Measurements from ENCODE around the gene CCDC188.
A peak's percentile ranks its signal among the peaks of the same experiment; 100 is the strongest.

CCDC188 gene

DNA sequence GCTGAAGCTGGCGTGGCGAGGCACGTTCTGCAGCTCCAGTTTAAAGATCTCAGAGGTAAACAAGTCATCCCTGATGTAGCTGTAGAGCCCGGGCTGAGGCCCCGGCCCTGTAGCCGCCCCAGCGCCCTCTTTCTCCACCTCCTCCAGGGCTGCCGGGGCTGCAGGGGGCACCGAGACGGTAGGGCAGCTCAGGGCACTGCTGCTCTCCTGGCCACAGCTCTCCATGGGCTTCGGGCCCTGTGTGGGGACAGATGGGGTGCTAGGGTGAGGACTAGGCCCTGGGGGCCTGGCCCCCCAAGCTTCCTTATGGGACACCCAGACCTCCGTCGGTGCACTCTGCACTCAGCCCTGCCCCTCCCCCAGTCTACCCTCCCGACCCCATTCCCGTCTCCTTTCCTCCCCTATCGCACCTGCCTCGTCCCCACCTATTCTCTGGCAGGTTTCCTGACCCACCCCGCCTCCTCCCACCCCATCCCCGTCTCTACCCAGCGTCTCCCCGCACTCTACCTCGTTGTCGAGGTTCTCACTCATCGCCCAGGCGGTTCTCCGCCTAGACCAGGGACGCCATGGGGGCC lies 34.4 kb downstream of the CCDC188 start:
- TF ChIP-seq, protein P1, sequence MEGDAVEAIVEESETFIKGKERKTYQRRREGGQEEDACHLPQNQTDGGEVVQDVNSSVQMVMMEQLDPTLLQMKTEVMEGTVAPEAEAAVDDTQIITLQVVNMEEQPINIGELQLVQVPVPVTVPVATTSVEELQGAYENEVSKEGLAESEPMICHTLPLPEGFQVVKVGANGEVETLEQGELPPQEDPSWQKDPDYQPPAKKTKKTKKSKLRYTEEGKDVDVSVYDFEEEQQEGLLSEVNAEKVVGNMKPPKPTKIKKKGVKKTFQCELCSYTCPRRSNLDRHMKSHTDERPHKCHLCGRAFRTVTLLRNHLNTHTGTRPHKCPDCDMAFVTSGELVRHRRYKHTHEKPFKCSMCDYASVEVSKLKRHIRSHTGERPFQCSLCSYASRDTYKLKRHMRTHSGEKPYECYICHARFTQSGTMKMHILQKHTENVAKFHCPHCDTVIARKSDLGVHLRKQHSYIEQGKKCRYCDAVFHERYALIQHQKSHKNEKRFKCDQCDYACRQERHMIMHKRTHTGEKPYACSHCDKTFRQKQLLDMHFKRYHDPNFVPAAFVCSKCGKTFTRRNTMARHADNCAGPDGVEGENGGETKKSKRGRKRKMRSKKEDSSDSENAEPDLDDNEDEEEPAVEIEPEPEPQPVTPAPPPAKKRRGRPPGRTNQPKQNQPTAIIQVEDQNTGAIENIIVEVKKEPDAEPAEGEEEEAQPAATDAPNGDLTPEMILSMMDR (IDR thresholded peaks at IDR 0.05; ENCODE audit: low read depth, low read length, poor library complexity, severe bottlenecking): no peak
- TF ChIP-seq EZH2phosphoT487 (IDR thresholded peaks at IDR 0.05; ENCODE audit: borderline replicate concordance, low read length): no peak
- Histone ChIP-seq H3K27ac (ENCODE audit: low read depth, low read length) (peak overlapping the region; percentile 50), H3K4me3 (ENCODE audit: low read length) (peak overlapping the region; percentile 99), H3K4me1 (ENCODE audit: control insufficient read depth, low read length) (peaks cover 36% of the 10 kb centered on the region), H3K27me3 (ENCODE audit: control insufficient read depth, low read length) (no peaks in the 10 kb centered on the region), H3K4me2 (ENCODE audit: low read length) (peak overlapping the region; percentile 85), H3F3A (ENCODE audit: control insufficient read depth, insufficient read depth) (no peaks in the 10 kb centered on the region), H3K9me2 (replicated peaks; ENCODE audit: control insufficient read depth, low read length) (no peaks in the 10 kb centered on the region), H3K79me2 (ENCODE audit: control insufficient read depth, low read length) (peaks cover 72% of the 10 kb centered on the region), H3K9me3 (ENCODE audit: control insufficient read depth, insufficient read depth, low read length) (no peaks in the 10 kb centered on the region), H4K20me1 (ENCODE audit: control insufficient read depth, insufficient read depth, low read depth, low read length) (peaks cover 13% of the 10 kb centered on the region), H3K36me3 (ENCODE audit: control insufficient read depth, low read length) (peaks cover 92% of the 10 kb centered on the region)

DNA sequence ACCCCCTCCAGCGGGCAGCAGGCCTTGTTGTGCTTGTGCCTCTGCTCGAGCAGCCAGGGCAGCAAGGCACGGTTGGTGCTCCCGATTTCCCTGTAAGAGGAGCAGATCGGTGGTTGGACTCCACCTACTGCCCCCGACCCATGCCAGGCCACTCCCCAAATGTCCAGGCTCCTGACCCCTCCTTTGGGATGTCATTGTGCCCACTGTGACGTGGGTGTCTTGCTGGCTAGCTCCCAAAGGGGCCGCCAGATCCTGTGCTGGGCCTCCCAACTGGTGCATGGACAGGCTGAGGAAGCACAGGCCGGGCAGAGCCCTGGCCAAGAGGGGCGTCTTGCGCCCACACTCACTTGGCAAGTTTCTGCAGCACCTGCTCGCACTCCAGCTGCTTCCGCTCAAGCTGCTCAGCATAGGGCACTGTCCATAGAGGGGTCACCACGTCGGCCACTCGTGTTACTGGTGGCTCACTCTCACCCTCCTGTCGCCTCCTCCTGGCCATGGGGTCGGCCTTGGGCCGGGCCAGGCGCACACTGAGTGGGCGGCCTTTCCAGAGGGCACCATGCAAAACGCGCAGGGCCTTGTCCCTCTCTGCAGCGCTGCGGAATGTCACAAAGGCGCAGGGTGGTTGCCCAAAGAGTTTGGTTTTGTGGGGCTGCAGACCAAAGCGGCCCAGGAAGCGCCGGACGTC lies 35.0 kb downstream of the CCDC188 start, which contains the start of gene RANBP1:
TSS of gene RANBP1 (plus strand) at position 414 of the 685 bp plus-strand sequence. CDS start at position 495, 81 bp downstream.
- peak within 1 kb of the TSS; percentile 50 for H3K27ac ChIP-seq (ENCODE audit: low read depth, low read length)
- peak within 1 kb of the TSS; percentile 85 for H3K4me2 ChIP-seq (ENCODE audit: low read length)
- no peak for TF ChIP-seq EZH2phosphoT487 (IDR thresholded peaks at IDR 0.05; ENCODE audit: borderline replicate concordance, low read length)
- TF ChIP-seq, protein P1 (IDR thresholded peaks at IDR 0.05; ENCODE audit: low read depth, low read length, poor library complexity, severe bottlenecking): no peak
- H3K9me2 ChIP-seq (replicated peaks; ENCODE audit: control insufficient read depth, low read length): no peaks in the 10 kb centered on the region
- peaks cover 3% of the 10 kb centered on the region for H3F3A ChIP-seq (ENCODE audit: control insufficient read depth, insufficient read depth)
- H3K4me3 ChIP-seq (ENCODE audit: low read length): peak within 1 kb of the TSS; percentile 99
- peaks cover 89% of the 10 kb centered on the region for H3K36me3 ChIP-seq (ENCODE audit: control insufficient read depth, low read length)
- peaks cover 36% of the 10 kb centered on the region for H3K4me1 ChIP-seq (ENCODE audit: control insufficient read depth, low read length)
- peaks cover 12% of the 10 kb centered on the region for H4K20me1 ChIP-seq (ENCODE audit: control insufficient read depth, insufficient read depth, low read depth, low read length)
- H3K9me3 ChIP-seq (ENCODE audit: control insufficient read depth, insufficient read depth, low read length): no peaks in the 10 kb centered on the region
- H3K79me2 ChIP-seq (ENCODE audit: control insufficient read depth, low read length): peaks cover 66% of the 10 kb centered on the region
- H3K27me3 ChIP-seq (ENCODE audit: control insufficient read depth, low read length): no peaks in the 10 kb centered on the region

DNA sequence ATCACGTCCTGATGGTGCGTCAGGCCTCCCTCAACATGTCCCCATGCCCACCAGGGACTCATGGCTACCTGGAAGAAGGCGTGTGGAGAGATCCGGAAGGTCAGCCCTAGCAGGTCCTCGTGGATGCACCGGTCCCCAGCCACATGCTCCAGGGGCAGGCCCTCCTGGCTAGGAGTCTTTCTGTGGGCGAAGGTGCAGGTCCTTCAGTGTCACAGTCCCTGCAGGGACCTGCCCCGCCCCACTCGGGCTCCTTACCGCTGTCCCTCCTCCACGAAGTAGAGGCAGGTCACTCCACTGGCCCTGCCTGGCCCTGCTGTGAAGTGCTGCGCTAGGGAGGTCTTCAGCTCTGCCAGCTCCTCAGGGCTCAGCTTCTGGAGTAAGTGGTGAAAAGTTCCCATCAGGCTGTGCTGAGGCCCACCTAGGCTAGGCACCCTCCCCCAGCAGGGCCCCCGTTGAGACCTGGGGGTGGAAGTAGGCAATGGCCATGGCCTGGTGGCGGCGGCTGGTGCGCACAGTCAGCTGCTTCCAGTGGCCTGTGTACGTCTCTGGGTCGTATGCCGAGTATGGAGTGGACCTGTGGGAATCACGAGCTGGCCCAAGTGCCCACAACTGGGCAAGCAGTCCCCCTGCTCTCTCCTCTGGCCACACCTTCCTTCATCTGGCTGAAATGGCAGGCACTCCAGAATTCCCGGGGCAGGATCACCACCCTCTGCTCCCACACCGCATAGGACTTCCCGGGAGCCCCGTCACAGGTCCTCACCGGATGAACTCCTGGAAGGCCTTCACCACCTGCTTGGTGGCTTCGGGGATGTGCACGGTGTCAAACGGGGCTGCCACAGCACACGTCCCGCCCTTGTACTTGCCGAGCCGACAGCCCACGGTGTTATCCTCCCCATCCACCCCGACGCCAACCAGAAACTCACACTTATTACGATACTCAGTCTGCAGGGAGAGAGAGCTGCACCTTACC lies 36.1 kb downstream of the CCDC188 start:
- Histone ChIP-seq H4K20me1 (ENCODE audit: control insufficient read depth, insufficient read depth, low read depth, low read length) (peaks cover 2% of the 10 kb centered on the region), H3K36me3 (ENCODE audit: control insufficient read depth, low read length) (peaks cover 89% of the 10 kb centered on the region), H3F3A (ENCODE audit: control insufficient read depth, insufficient read depth) (peaks cover 12% of the 10 kb centered on the region), H3K79me2 (ENCODE audit: control insufficient read depth, low read length) (peaks cover 56% of the 10 kb centered on the region), H3K9me3 (ENCODE audit: control insufficient read depth, insufficient read depth, low read length) (no peaks in the 10 kb centered on the region), H3K27ac (ENCODE audit: low read depth, low read length) (no peak overlapping the region), H3K4me1 (ENCODE audit: control insufficient read depth, low read length) (peaks cover 29% of the 10 kb centered on the region), H3K9me2 (replicated peaks; ENCODE audit: control insufficient read depth, low read length) (no peaks in the 10 kb centered on the region), H3K4me2 (ENCODE audit: low read length) (peak overlapping the region; percentile 85; the same call in 1 of the 2 replicates), H3K4me3 (ENCODE audit: low read length) (peak overlapping the region; percentile 99; the same call in 1 of the 2 replicates), H3K27me3 (ENCODE audit: control insufficient read depth, low read length) (no peaks in the 10 kb centered on the region)
- TF ChIP-seq, protein P1 (IDR thresholded peaks at IDR 0.05; ENCODE audit: low read depth, low read length, poor library complexity, severe bottlenecking): no peak
- TF ChIP-seq EZH2phosphoT487 (IDR thresholded peaks at IDR 0.05; ENCODE audit: borderline replicate concordance, low read length): no peak

All from DOHH2 (cell line).